A549 (cell line): Measurements from ENCODE around the gene CRIP2. TPM values are rescaled to one million over a fixed set of nuclear protein-coding genes. Genes with fewer than 3 reads are reported as not detected.

Experiments
- ATAC-seq, 2 experiments: fragments of 200-7000 bp in 1 of 2; fragments of >200 bp in 1 of 2; cut with Nextera tagmentation in 1 of 2; cut with Tn5 transposase in 1 of 2; 3 replicates each; pipeline versions ENCODE4 v1.8.0 to v1.9.1; 2018 to 2020; ENCODE audit warnings: mild to moderate bottlenecking in 1 of 2, moderate library complexity in 1 of 2
- CTCF ChIA-PET: fragments of 300-600 bp; sonication (Branson Sonifier 250); formaldehyde crosslinking; extraction: SDS; loops from one replicate; lab custom pipeline; 2021; ENCODE audit warnings: antibody characterized with exemption, inconsistent platforms; lab: Yijun Ruan, JAX
- POLR2A ChIA-PET: fragments of 350-600 bp; formaldehyde crosslinking; extraction: SDS; loops from one replicate; lab custom pipeline; 2021; ENCODE audit warnings: antibody characterized with exemption, inconsistent platforms; lab: Yijun Ruan, JAX
- DNase-seq, 2 experiments: peaks; one replicate each; pipeline versions ENCODE4 v3.0.0 to v3.0.0-alpha.2; 2011 to 2016; ENCODE audit warnings: low read depth in 1 of 2, low spot score in 1 of 2
- FAIRE-seq: peaks from 2 replicates; lab custom pipeline; 2011; peaks lifted over from hg19 to GRCh38; lab: Jason Lieb, UNC
- H3K27ac ChIP-seq, 2 experiments: fragments of >200 bp; sonication (Bioruptor Twin); formaldehyde crosslinking; 3 replicates each; pipeline ENCODE4 v1.5.1; 2016 to 2017
- H3K4me1 ChIP-seq: fragments of >200 bp; sonication (Bioruptor Twin); formaldehyde crosslinking; 3 replicates; pipeline ENCODE4 v1.6.1; 2016
- H3K4me2 ChIP-seq: fragments of >200 bp; sonication (Bioruptor Twin); formaldehyde crosslinking; 3 replicates; pipeline ENCODE4 v1.6.1; 2016
- H3K4me3 ChIP-seq: fragments of >200 bp; sonication (Bioruptor Twin); formaldehyde crosslinking; 3 replicates; pipeline ENCODE4 v1.5.1; 2016
- H3K9me3 ChIP-seq: fragments of >200 bp; sonication (Bioruptor Twin); formaldehyde crosslinking; 3 replicates; pipeline ENCODE4 v1.6.1; 2016
- ESRRA ChIP-seq: fragments of 150-350 bp; IDR thresholded peaks from 2 replicates; pipeline ENCODE4 v1.6.1; 2014; ENCODE audit warnings: mild to moderate bottlenecking, low read length, borderline replicate concordance
- FOSL2 ChIP-seq, 2 experiments: fragments of 450-650 bp in 1 of 2; fragments of >200 bp in 1 of 2; sonication (Bioruptor Twin) in 1 of 2; formaldehyde crosslinking; IDR thresholded peaks; 2 replicates each; pipeline versions ENCODE4 v1.5.0 to v1.6.1; 2016 to 2020; ENCODE audit warnings: mild to moderate bottlenecking in 1 of 2, moderate library complexity in 1 of 2
- GATA3 ChIP-seq: IDR thresholded peaks from 2 replicates; pipeline ENCODE4 v1.6.1; 2012; ENCODE audit warnings: borderline replicate concordance
- HDAC2 ChIP-seq: fragments of 200-600 bp; sonication (generic); IDR thresholded peaks from 2 replicates; pipeline ENCODE4 v1.6.1; 2016
- HOXA7 ChIP-seq: fragments of 250-450 bp; sonication (Bioruptor Pico); IDR thresholded peaks from 2 replicates; pipeline ENCODE4 v1.5.0; 2020; ENCODE audit warnings: mild to moderate bottlenecking, moderate library complexity
- KDM1A ChIP-seq: fragments of 200-600 bp; sonication (generic); IDR thresholded peaks from 2 replicates; pipeline ENCODE4 v1.6.1; 2016; ENCODE audit warnings: low read depth, mild to moderate bottlenecking
- MAFK ChIP-seq: fragments of 450-650 bp; IDR thresholded peaks from 2 replicates; pipeline ENCODE4 v1.6.1; 2014; ENCODE audit not compliant: partially characterized antibody
- MYC ChIP-seq: IDR thresholded peaks from 2 replicates; pipeline ENCODE4 v1.6.1; 2012; ENCODE audit warnings: mild to moderate bottlenecking, inconsistent platforms, low read length, improper control_type of control experiment, borderline replicate concordance
- NPAS2 ChIP-seq: fragments of 250-450 bp; sonication (Bioruptor Pico); IDR thresholded peaks from 2 replicates; pipeline ENCODE4 v1.8.0; 2022; ENCODE audit warnings: mild to moderate bottlenecking, moderate library complexity, borderline replicate concordance
- PHF8 ChIP-seq: fragments of 200-600 bp; sonication (generic); IDR thresholded peaks from 2 replicates; pipeline ENCODE4 v1.6.1; 2016; ENCODE audit warnings: low read depth, mild to moderate bottlenecking, antibody characterized with exemption, moderate library complexity, borderline replicate concordance
- RCOR1 ChIP-seq: fragments of 150-350 bp; IDR thresholded peaks from 2 replicates; pipeline ENCODE4 v1.6.1; 2014; ENCODE audit warnings: antibody characterized with exemption, low read length, low read depth
- REST ChIP-seq: fragments of 200-600 bp; sonication (generic); IDR thresholded peaks from 2 replicates; pipeline ENCODE4 v1.6.1; 2016; ENCODE audit warnings: antibody characterized with exemption, mild to moderate bottlenecking, moderate library complexity
- SMC3 ChIP-seq: fragments of >200 bp; sonication (Bioruptor Twin); formaldehyde crosslinking; IDR thresholded peaks from 3 replicates; pipeline ENCODE4 v1.6.1; 2018; ENCODE audit warnings: inconsistent platforms
- TFCP2L1 ChIP-seq: fragments of 250-450 bp; sonication (Bioruptor Pico); IDR thresholded peaks from 2 replicates; pipeline ENCODE4 v1.5.0; 2021; ENCODE audit warnings: mild to moderate bottlenecking
- TP53 ChIP-seq: fragments of 250-450 bp; sonication (Bioruptor Pico); IDR thresholded peaks from 2 replicates; pipeline ENCODE4 v1.5.0; 2021; ENCODE audit warnings: mild to moderate bottlenecking, moderate library complexity
- ZC3H11A ChIP-seq: fragments of 450-650 bp; IDR thresholded peaks from 2 replicates; pipeline ENCODE4 v1.6.1; 2014; ENCODE audit warnings: antibody characterized with exemption, mild to moderate bottlenecking
- ZSCAN20 ChIP-seq: fragments of 250-450 bp; sonication (Bioruptor Pico); IDR thresholded peaks from 2 replicates; pipeline ENCODE4 v1.8.0; 2022; ENCODE audit warnings: mild to moderate bottlenecking, moderate library complexity
- WGBS: methylation state at CpG from one replicate; pipeline ENCODE4 v1.1.6; 2017; ENCODE audit errors: missing lambda C conversion rate; 5-methylcytosine and 5-hydroxymethylcytosine counted together
- polyA plus RNA-seq, 4 experiments: library from polyadenylated mRNA; depleted of rRNA in 3 of 4; stranded (reverse); fragments of >200 nt; fragmentation: RNase III in 1 of 4; extraction: RNeasy Plus Mini Kit Qiagen cat#74134 plus additional on column Dnase treatment in 1 of 4; gene quantifications; 2 replicates in 3 of 4; 3 replicates in 1 of 4; pipeline ENCODE4 v1.2.3, GENCODE V29; 2011 to 2017

CRIP2 gene
- polyA plus RNA-seq, 2 of the 4 experiments (the other 2 are of a cell fraction), result 41.0 to 67.3 TPM

- FAIRE-seq (no peak), ATAC-seq (no peak), DNase-seq (no peak)
- CTCF ChIA-PET, result interaction anchor here (1.0 to 3.7 kb wide), 8 partner anchors 10 to 99 kb away, joined by 3 to 15 read pairs (median 4); no protein-coding TSS in a partner anchor
- H3K4me2 ChIP-seq, result peak overlapping the region; percentile 21
- POLR2A ChIA-PET, result interaction anchor here (1.2 kb wide), 1 partner anchor 51 kb away, joined by 3 read pairs; no protein-coding TSS in a partner anchor
- TF ChIP-seq ESRRA (no peak), PHF8 (no peak), SMC3 (no peak), ZSCAN20 (CRISPR knock-in tag) (no peak)
- H3K4me3 ChIP-seq, result no peak overlapping the region
- no peaks in the 10 kb centered on the region for H3K9me3 ChIP-seq
- 95% methylated on average over 6 of the region's 6 CpGs for WGBS
- H3K4me1 ChIP-seq, result peaks cover 23% of the 10 kb centered on the region
- H3K27ac ChIP-seq, result no peak overlapping the region
These were observed 44.6 kb upstream of the CRIP2 start for GRCh38 chr14:105430042-105430441.

DNA sequence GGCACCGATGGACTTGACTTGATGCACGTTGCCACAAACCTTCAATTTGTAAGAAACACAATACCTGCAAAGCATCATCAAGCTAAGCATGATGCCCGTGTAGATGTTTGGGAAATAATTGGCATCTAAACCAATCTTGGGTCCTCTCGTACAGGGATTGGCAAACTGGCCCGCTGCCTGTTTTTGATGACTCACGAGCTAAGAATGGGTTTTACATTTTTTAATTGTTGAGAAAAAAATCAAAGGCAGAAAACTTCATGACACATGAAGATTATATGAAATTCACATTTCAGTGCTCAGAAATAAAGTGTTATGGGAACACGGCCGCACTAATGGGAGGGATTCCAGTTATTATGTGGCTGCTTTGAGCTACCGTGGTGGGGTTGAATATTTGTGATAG lies 44.1 kb upstream of the CRIP2 start:
- peak; percentile 27 for TF ChIP-seq MAFK
- no peak for TF ChIP-seq FOSL2 (IDR thresholded peaks at IDR 0.05)
- peak; percentile 77 for TF ChIP-seq FOSL2 (CRISPR knock-in tag; IDR thresholded peaks at IDR 0.05)
- no peak for TF ChIP-seq TFCP2L1
- ATAC-seq (peak in 1 of 2 experiments; percentile 20; a peak in 1 of 6 replicates), FAIRE-seq (peak; percentile 39), DNase-seq (peak in 1 of 2 experiments; percentile 36)
- POLR2A ChIA-PET, result interaction anchor here (1.2 kb wide), 1 partner anchor 50 kb away, joined by 3 read pairs; no protein-coding TSS in a partner anchor
- Histone ChIP-seq H3K4me2 (peak overlapping the region; percentile 21), H3K9me3 (no peaks in the 10 kb centered on the region), H3K4me3 (no peak overlapping the region), H3K4me1 (peaks cover 23% of the 10 kb centered on the region), H3K27ac (peak overlapping the region in 1 of 2 experiments; percentile 39; a peak in 3 of 6 replicates)
- CTCF ChIA-PET, result interaction anchor here (1.0 to 3.7 kb wide), 8 partner anchors 10 to 98 kb away, joined by 3 to 15 read pairs (median 4); no protein-coding TSS in a partner anchor
- 41% methylated on average over 9 of the region's 9 CpGs for WGBS

DNA sequence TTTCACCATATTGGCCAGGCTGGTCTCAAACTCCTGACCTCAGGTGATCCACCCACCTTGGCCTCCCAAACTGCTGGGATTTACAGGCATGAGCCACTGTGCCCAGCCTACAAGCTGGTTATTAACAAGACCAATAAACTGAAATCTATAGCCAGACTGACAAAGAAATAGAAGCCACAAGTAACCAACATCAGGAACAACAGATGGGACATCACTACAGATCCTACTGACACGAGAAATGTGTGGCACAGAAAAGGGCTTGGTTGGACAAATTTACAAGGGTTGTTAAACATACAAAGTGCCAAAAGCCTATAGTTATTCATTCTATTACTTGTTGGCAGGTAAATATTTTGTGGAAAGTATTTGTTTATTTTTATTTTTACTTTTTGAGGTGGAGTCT lies 43.4 kb upstream of the CRIP2 start:
- CTCF ChIA-PET, result interaction anchor here (1.2 to 3.7 kb wide), 6 partner anchors 9 to 98 kb away, joined by 3 to 15 read pairs (median 8); no protein-coding TSS in a partner anchor
- POLR2A ChIA-PET, result interaction anchor here (1.2 kb wide), 1 partner anchor 49 kb away, joined by 3 read pairs; no protein-coding TSS in a partner anchor
- no peak for TF ChIP-seq REST
- no peak for TF ChIP-seq MYC
- TF ChIP-seq NPAS2 (CRISPR knock-in tag), result no peak
- TF ChIP-seq TP53 (CRISPR knock-in tag), result no peak
- no peak for TF ChIP-seq HDAC2
- TF ChIP-seq ESRRA, result no peak
- no peak for TF ChIP-seq ZC3H11A
- no peak for TF ChIP-seq HOXA7 (CRISPR knock-in tag)
- no peak for TF ChIP-seq FOSL2 (IDR thresholded peaks at IDR 0.05)
- TF ChIP-seq FOSL2 (CRISPR knock-in tag; IDR thresholded peaks at IDR 0.05), result no peak
- no peak for TF ChIP-seq RCOR1
- TF ChIP-seq KDM1A, result no peak
- no peak for TF ChIP-seq ZSCAN20 (CRISPR knock-in tag)
- TF ChIP-seq GATA3, result no peak
- no peak overlapping the region for H3K4me3 ChIP-seq
- H3K4me2 ChIP-seq, result peak overlapping the region; percentile 33; the same call in 1 of the 3 replicates
- DNase-seq (no peak), FAIRE-seq (no peak), ATAC-seq (no peak)
- H3K27ac ChIP-seq, result peak overlapping the region in 1 of 2 experiments; percentile 39; a peak in 3 of 6 replicates
- 93% methylated on average over 1 of the region's 1 CpG for WGBS
- no peaks in the 10 kb centered on the region for H3K9me3 ChIP-seq
- peaks cover 23% of the 10 kb centered on the region for H3K4me1 ChIP-seq
